Hepatic stellate cell (primary cell): Measurements from ENCODE around the gene C16orf46.

Experiments
- DNase-seq: peaks from one replicate; pipeline ENCODE4 v3.0.0; 2011; ENCODE audit warnings: low spot score

The C16orf46 gene

DNA sequence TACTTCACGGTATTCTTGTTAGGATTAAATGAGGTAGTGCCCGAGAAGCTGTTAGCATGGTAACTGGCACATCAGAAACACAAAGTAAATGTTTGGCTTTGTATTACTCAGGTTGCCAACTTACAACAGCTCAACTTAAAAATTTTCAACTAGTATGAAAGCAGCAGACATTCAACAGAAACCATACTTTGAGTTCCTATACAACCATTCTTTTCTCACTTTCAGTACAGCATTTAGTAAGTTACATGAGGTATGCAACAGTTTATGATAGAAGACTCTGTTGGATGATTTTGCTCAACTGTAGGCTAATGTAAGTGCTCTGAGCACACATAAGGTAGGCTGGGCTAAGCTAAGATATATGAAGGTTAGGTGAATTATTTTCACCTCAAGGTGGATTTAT, 62.4 kb downstream of the C16orf46 start:
- DNase-seq: no peak

DNA sequence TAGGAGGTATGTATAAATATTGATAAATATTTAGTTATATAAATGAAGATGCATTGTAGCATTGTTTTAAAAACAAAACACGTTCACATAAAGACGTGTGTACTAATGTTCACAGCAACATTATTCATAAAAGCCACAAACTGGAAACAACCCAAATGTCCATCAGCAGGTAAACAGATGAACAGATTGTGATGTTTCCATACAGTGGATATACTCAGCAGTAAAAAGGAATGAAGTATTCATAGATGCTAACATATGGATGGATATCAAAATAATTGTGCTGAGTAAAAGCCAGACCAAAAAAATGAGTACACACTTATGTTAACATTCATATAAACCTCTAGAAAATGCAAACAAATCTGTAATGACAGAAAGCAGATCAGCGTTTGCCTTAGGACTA, 64.1 kb downstream of the C16orf46 start:
- DNase-seq: no peak
